GM18505 (cell line): ENCODE results near the gene ABCD1.
A peak's percentile ranks its signal among the peaks of the same experiment; 100 is the strongest.
"Not testable (repeated sequence)": the region's sequence is repeated elsewhere in the genome, so short reads cannot be mapped to it uniquely, and the experiment has no call there.

Source experiments
- ATAC-seq: cut with Tn5 transposase; IDR thresholded peaks from one replicate; pipeline ENCODE4 v1.9.1; 2021; ENCODE audit not compliant: unreplicated experiment
- POLR2A ChIP-seq: IDR thresholded peaks from 4 replicates; pipeline ENCODE4 v1.6.1; 2011; ENCODE audit warnings: borderline replicate concordance; ENCODE audit not compliant: insufficient read depth, insufficient read length; ENCODE audit errors: extremely low read depth

Gene ABCD1

GRCh38 chrX:153724252-153725038 is at the start of gene ABCD1, which contains the start of gene BCAP31:
ABCD1 (plus strand) TSS chrX:153724856; CDS start chrX:153725267, 411 bp downstream.
BCAP31 (minus strand) TSS chrX:153724387; CDS start chrX:153723244, 1,143 bp downstream.
- peak; percentile 56 for ATAC-seq
- TF ChIP-seq POLR2A, result peak; percentile 77

- no peak for ATAC-seq
These were observed 43.5 kb upstream of the ABCD1 start for GRCh38 chrX:153681175-153681574.

GRCh38 chrX:153683486-153683885 is 41.2 kb upstream of the ABCD1 start:
- not testable (repeated sequence) for ATAC-seq

More at GRCh38 chrX:153681175-153681574, 43.5 kb upstream of the ABCD1 start:
- TF ChIP-seq POLR2A, result no peak

- TF ChIP-seq POLR2A, result no peak
- ATAC-seq, result no peak
These were observed 40.0 kb upstream of the ABCD1 start for GRCh38 chrX:153684467-153685155.

- TF ChIP-seq POLR2A, result no peak
- no peak for ATAC-seq
These were observed 39.5 kb upstream of the ABCD1 start for GRCh38 chrX:153685156-153685536.

GRCh38 chrX:153685751-153686696 is 38.6 kb upstream of the ABCD1 start:
- ATAC-seq, result no peak
- TF ChIP-seq POLR2A, result no peak

GRCh38 chrX:153686711-153687110 is 37.9 kb upstream of the ABCD1 start:
- ATAC-seq, result no peak
- no peak for TF ChIP-seq POLR2A

GRCh38 chrX:153687121-153688039 is 37.3 kb upstream of the ABCD1 start, which contains the start of gene SLC6A8:
SLC6A8 (plus strand) TSS chrX:153687926; CDS start chrX:153688575, 649 bp downstream.
- TF ChIP-seq POLR2A, result no peak
- ATAC-seq, result no peak

GRCh38 chrX:153688071-153688470 is 36.6 kb upstream of the ABCD1 start:
- no peak for ATAC-seq
- TF ChIP-seq POLR2A, result no peak

- TF ChIP-seq POLR2A, result no peak
- ATAC-seq, result no peak
These were observed 36.1 kb upstream of the ABCD1 start for GRCh38 chrX:153688506-153688905.

GRCh38 chrX:153688911-153689590 is 35.6 kb upstream of the ABCD1 start:
- no peak for ATAC-seq
- no peak for TF ChIP-seq POLR2A
